PC-3 (cell line): Measurements from ENCODE around the gene PIGT. TPM values are rescaled to one million over a fixed set of nuclear protein-coding genes. Genes with fewer than 3 reads are reported as not detected.

Experiments used
- ATAC-seq: fragments of 200-7000 bp; cut with Tn5 transposase; 2 replicates; pipeline ENCODE4 v1.9.1; 2020; ENCODE audit warnings: mild to moderate bottlenecking, moderate library complexity
- BruUV-seq: library from RNA; stranded (reverse); fragments of 400-500 nt; replicated peaks from 2 replicates; lab custom pipeline; 2021; lab: Mats Ljungman, UMichigan
- CTCF ChIA-PET: fragments of 300-600 bp; sonication (Branson Sonifier 250); formaldehyde crosslinking; loops from one replicate; lab custom pipeline; 2022; ENCODE audit warnings: antibody characterized with exemption; lab: Charles Lee
- POLR2A ChIA-PET: fragments of 300-600 bp; sonication (Branson Sonifier 250); formaldehyde crosslinking; loops from one replicate; lab custom pipeline; 2022; ENCODE audit warnings: antibody characterized with exemption; ENCODE audit not compliant: unreplicated experiment; lab: Charles Lee
- DNase-seq: peaks from one replicate; pipeline ENCODE4 v3.0.0-alpha.2; 2015
- H2AFZ ChIP-seq: fragments of 300-600 bp; sonication (generic); 2 replicates; pipeline ENCODE4 v1.6.0; 2016; ENCODE audit warnings: antibody characterized with exemption, low read length
- H3F3A ChIP-seq: fragments of 300-600 bp; sonication (generic); one replicate; pipeline ENCODE4 v1.6.0; 2017; ENCODE audit warnings: antibody characterized with exemption, low read length, control low read depth, mild to moderate bottlenecking; ENCODE audit not compliant: unreplicated experiment
- H3K27ac ChIP-seq: fragments of 300-600 bp; sonication (generic); 2 replicates; pipeline ENCODE4 v1.5.1; 2016; ENCODE audit warnings: mild to moderate bottlenecking, low read length
- H3K27me3 ChIP-seq: fragments of 300-600 bp; sonication (generic); 2 replicates; pipeline ENCODE4 v1.6.1; 2016; ENCODE audit warnings: low read length, mixed read lengths
- H3K36me3 ChIP-seq: fragments of 300-600 bp; sonication (generic); 2 replicates; pipeline ENCODE4 v1.6.1; 2016; ENCODE audit warnings: low read depth, mixed run types, low read length, mixed read lengths
- H3K4me1 ChIP-seq: fragments of 300-600 bp; sonication (generic); 2 replicates; pipeline ENCODE4 v1.5.1; 2016; ENCODE audit warnings: low read length; ENCODE audit not compliant: insufficient read depth
- H3K4me2 ChIP-seq: fragments of 300-600 bp; sonication (generic); 2 replicates; pipeline ENCODE4 v1.6.0; 2016; ENCODE audit warnings: low read length
- H3K4me3 ChIP-seq: fragments of 300-600 bp; sonication (generic); 2 replicates; pipeline ENCODE4 v1.5.1; 2016; ENCODE audit warnings: mild to moderate bottlenecking, low read length, mixed read lengths
- H3K79me2 ChIP-seq: fragments of 300-600 bp; sonication (generic); 2 replicates; pipeline ENCODE4 v1.6.1; 2017; ENCODE audit warnings: low read length, mixed read lengths
- H3K9ac ChIP-seq: fragments of 300-600 bp; sonication (generic); 2 replicates; pipeline ENCODE4 v1.6.0; 2016; ENCODE audit warnings: mild to moderate bottlenecking, low read length
- H3K9me2 ChIP-seq: fragments of 300-600 bp; sonication (generic); replicated peaks from 2 replicates; pipeline ENCODE4 v1.6.1; 2016; ENCODE audit warnings: mixed run types, low read length, mixed read lengths
- H3K9me3 ChIP-seq: fragments of 300-600 bp; sonication (generic); 2 replicates; pipeline ENCODE4 v1.6.1; 2016; ENCODE audit warnings: low read length, mixed read lengths
- H4K20me1 ChIP-seq: fragments of 300-600 bp; sonication (generic); 2 replicates; pipeline ENCODE4 v1.6.1; 2016; ENCODE audit warnings: low read length, mixed read lengths
- EZH2 ChIP-seq: fragments of 300-600 bp; sonication (generic); IDR thresholded peaks from one replicate; pipeline ENCODE4 v1.6.1; 2017; ENCODE audit warnings: antibody characterized with exemption, mild to moderate bottlenecking, low read length; ENCODE audit not compliant: unreplicated experiment
- EZH2phosphoT487 ChIP-seq: fragments of 300-600 bp; sonication (generic); IDR thresholded peaks from 2 replicates; pipeline ENCODE4 v1.6.1; 2018; ENCODE audit warnings: mild to moderate bottlenecking, antibody characterized with exemption, low read length, borderline replicate concordance
- intact Hi-C: fragments of 100-400 bp; cut with micrococcal nuclease; formaldehyde crosslinking; loops from 2 replicates; pipeline ENCODE4 v1.9.0; 2023
- total RNA-seq: library from RNA; depleted of rRNA; stranded (reverse); fragments of >200 nt; gene quantifications from 2 replicates; pipeline ENCODE4 v1.2.3, GENCODE V29; 2014
- TF ChIP-seq, protein P1 (sequence below): fragments of 300-600 bp; sonication (generic); conservative IDR thresholded peaks from 2 replicates; pipeline ENCODE4 v1.5.1; 2017; ENCODE audit warnings: antibody characterized with exemption, low read depth, mild to moderate bottlenecking, low read length

PIGT gene
- total RNA-seq, 1 experiment from 2014 or later: 129 TPM

DNA sequence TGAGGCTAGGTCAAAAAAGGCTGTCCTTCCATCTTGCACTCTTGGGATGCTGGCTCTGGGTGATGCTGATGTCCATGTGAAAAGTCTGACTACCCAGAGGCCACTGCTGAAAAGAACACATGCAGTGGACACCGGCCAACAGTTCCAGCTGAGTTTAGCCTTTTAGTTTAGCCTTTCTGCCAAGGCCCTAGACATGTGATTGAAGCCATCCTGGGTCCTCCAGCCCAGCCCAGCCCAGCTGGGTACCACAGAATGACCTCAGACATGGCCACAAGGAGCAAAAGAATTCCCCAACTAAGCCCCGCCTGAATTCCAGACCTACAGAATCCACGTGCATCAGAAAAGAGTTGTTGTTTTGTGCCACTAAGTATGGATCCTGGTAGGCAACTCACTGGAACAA is 17.4 kb downstream of the PIGT start:
- no peaks in the 10 kb centered on the region for H3K79me2 ChIP-seq

GRCh38 chr20:45433976-45434375 is 18.0 kb downstream of the PIGT start:
- no peak overlapping the region for H3K4me3 ChIP-seq
- no peak for TF ChIP-seq EZH2phosphoT487
- TF ChIP-seq, protein P1, sequence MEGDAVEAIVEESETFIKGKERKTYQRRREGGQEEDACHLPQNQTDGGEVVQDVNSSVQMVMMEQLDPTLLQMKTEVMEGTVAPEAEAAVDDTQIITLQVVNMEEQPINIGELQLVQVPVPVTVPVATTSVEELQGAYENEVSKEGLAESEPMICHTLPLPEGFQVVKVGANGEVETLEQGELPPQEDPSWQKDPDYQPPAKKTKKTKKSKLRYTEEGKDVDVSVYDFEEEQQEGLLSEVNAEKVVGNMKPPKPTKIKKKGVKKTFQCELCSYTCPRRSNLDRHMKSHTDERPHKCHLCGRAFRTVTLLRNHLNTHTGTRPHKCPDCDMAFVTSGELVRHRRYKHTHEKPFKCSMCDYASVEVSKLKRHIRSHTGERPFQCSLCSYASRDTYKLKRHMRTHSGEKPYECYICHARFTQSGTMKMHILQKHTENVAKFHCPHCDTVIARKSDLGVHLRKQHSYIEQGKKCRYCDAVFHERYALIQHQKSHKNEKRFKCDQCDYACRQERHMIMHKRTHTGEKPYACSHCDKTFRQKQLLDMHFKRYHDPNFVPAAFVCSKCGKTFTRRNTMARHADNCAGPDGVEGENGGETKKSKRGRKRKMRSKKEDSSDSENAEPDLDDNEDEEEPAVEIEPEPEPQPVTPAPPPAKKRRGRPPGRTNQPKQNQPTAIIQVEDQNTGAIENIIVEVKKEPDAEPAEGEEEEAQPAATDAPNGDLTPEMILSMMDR: no peak
- no peak for TF ChIP-seq EZH2
- intact Hi-C loops: no loop called here
- H3K27ac ChIP-seq: no peak overlapping the region
- H3K27me3 ChIP-seq: no peaks in the 10 kb centered on the region
- no peaks in the 10 kb centered on the region for H3F3A ChIP-seq
- H3K36me3 ChIP-seq: no peaks in the 10 kb centered on the region
- H3K9me2 ChIP-seq: no peaks in the 10 kb centered on the region
- ChIA-PET POLR2A (no interaction called here), CTCF (no interaction called here)
- no TSS peak for BruUV-seq
- H4K20me1 ChIP-seq: no peaks in the 10 kb centered on the region
- H3K79me2 ChIP-seq: no peaks in the 10 kb centered on the region
- H2AFZ ChIP-seq: no peak overlapping the region
- H3K9me3 ChIP-seq: no peaks in the 10 kb centered on the region
- peaks cover 5% of the 10 kb centered on the region; the same call in 1 of the 2 replicates for H3K4me1 ChIP-seq
- no peak overlapping the region for H3K9ac ChIP-seq
- H3K4me2 ChIP-seq: no peak overlapping the region
- no peak for ATAC-seq
- DNase-seq: no peak

More for the DNA sequence above, 17.4 kb downstream of the PIGT start:
- Histone ChIP-seq H4K20me1 (no peaks in the 10 kb centered on the region), H3K27ac (no peak overlapping the region), H3K9me3 (no peaks in the 10 kb centered on the region), H3K36me3 (no peaks in the 10 kb centered on the region), H3F3A (no peaks in the 10 kb centered on the region), H2AFZ (no peak overlapping the region), H3K9me2 (no peaks in the 10 kb centered on the region), H3K4me3 (no peak overlapping the region), H3K4me2 (no peak overlapping the region), H3K27me3 (no peaks in the 10 kb centered on the region), H3K4me1 (peaks cover 5% of the 10 kb centered on the region; the same call in 1 of the 2 replicates), H3K9ac (no peak overlapping the region)
- DNase-seq (no peak), ATAC-seq (no peak)
- TF ChIP-seq EZH2phosphoT487 (no peak), EZH2 (no peak)
- TF ChIP-seq, protein P1: no peak
- POLR2A ChIA-PET: no interaction called here
- no TSS peak for BruUV-seq
- intact Hi-C loops: no loop called here
- CTCF ChIA-PET: no interaction called here

DNA sequence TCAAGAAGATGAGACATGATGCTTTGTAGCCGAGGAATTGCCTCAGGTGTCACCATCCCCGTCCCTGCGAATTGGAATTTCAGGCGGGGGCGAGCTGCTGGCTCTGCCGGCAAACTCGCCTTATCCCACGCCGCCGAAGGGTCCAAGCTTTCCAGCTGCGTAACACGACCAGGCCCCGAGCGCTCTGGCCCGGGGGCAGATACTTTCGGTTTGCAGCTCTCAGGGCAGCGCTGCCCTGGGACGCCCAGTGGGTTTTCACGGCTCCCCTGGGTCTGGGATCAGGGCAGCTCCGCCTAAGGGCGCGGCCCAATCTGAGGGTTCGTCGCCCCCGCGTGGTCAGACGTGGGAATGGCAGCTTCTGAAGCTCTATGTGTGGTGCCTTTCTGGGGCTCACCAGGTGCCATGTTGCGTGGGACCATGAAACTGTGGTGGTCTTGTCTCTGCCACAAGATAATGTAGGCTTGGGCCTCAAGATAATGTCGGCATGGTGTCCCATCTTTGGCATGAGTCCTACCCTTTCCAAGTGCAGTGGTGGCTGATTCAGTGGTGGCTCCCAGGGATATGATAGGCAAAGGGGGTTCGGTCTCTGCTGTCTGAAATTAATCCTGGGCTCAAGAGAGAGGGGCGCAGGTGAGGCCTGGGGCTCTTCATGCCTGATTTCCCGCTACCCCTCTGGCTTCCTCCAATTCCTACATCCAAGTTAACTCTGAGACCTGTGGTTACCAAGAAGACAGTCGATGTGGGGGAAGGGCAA is 21.0 kb downstream of the PIGT start:
- peak overlapping the region; percentile 75 for H3K4me3 ChIP-seq
- no peaks in the 10 kb centered on the region for H3K9me2 ChIP-seq
- no peaks in the 10 kb centered on the region for H3K9me3 ChIP-seq
- no TSS peak for BruUV-seq
- H3K4me1 ChIP-seq: peaks cover 13% of the 10 kb centered on the region
- no peaks in the 10 kb centered on the region for H3F3A ChIP-seq
- CTCF ChIA-PET: interaction anchor here (0.6 to 2.8 kb wide), 25 partner anchors 8 to 569 kb away, joined by 3 to 80 read pairs (median 4); partner anchors contain the start of genes PIGT and SYS1
- DNase-seq: peak; percentile 92
- intact Hi-C loops: loop anchor here (1.0 kb wide), 5 partner anchors 18 to 118 kb away; partner anchors contain the start of gene SYS1
- TF ChIP-seq, protein P1: peak; percentile 98
- no peak for TF ChIP-seq EZH2
- H3K79me2 ChIP-seq: no peaks in the 10 kb centered on the region
- no peaks in the 10 kb centered on the region for H3K27me3 ChIP-seq
- H3K4me2 ChIP-seq: peak overlapping the region; percentile 83
- H3K36me3 ChIP-seq: no peaks in the 10 kb centered on the region
- no peak overlapping the region for H3K27ac ChIP-seq
- POLR2A ChIA-PET: interaction anchor here (0.6 kb wide), 1 partner anchor 19 kb away, joined by 3 read pairs; no protein-coding TSS in a partner anchor
- peak overlapping the region; percentile 61 for H3K9ac ChIP-seq
- ATAC-seq: peak; percentile 98
- no peaks in the 10 kb centered on the region for H4K20me1 ChIP-seq
- H2AFZ ChIP-seq: peak overlapping the region; percentile 74
